Fibroblast of skin of back (primary cell): Measurements from ENCODE around the gene CLIC1.

Experiments
- DNase-seq: peaks from one replicate; pipeline ENCODE4 v3.0.0-alpha.2; 2013

Gene CLIC1

GRCh38 chr6:31768363-31769257, 32.3 kb upstream of the CLIC1 start:
- no peak for DNase-seq

- DNase-seq, result no peak
Measured at GRCh38 chr6:31767096-31767645, 30.8 kb upstream of the CLIC1 start.

GRCh38 chr6:31765910-31766794, 29.8 kb upstream of the CLIC1 start:
- DNase-seq, result peak; percentile 18

- no peak for DNase-seq
Measured at GRCh38 chr6:31765559-31765909, 29.2 kb upstream of the CLIC1 start.

GRCh38 chr6:31764198-31764597, 27.9 kb upstream of the CLIC1 start:
- DNase-seq, result no peak

- DNase-seq, result peak; percentile 85
Measured at GRCh38 chr6:31763619-31763940, 27.2 kb upstream of the CLIC1 start.

- DNase-seq, result no peak
Measured at GRCh38 chr6:31762878-31763618, 26.7 kb upstream of the CLIC1 start.

- DNase-seq, result no peak
Measured at GRCh38 chr6:31762356-31762755, 26.0 kb upstream of the CLIC1 start, which contains the start of gene SAPCD1. Gene SAPCD1, plus strand, starts transcription at chr6:31762656. Its CDS starts 399 bp downstream, at chr6:31763055.

GRCh38 chr6:31761343-31761742, 25.0 kb upstream of the CLIC1 start:
- no peak for DNase-seq

GRCh38 chr6:31760790-31761189, 24.5 kb upstream of the CLIC1 start:
- no peak for DNase-seq

- no peak for DNase-seq
Measured at GRCh38 chr6:31758281-31758680, 22.0 kb upstream of the CLIC1 start.

- DNase-seq, result peak; percentile 84
Measured at GRCh38 chr6:31752739-31753319, 16.5 kb upstream of the CLIC1 start.

GRCh38 chr6:31750411-31751022, 14.2 kb upstream of the CLIC1 start:
- DNase-seq, result no peak

- no peak for DNase-seq
Measured at GRCh38 chr6:31749301-31750036, 13.1 kb upstream of the CLIC1 start.

- no peak for DNase-seq
Measured at GRCh38 chr6:31744422-31744821, 8.1 kb upstream of the CLIC1 start.

GRCh38 chr6:31742894-31743293, 6.6 kb upstream of the CLIC1 start:
- no peak for DNase-seq

GRCh38 chr6:31741815-31742214, 5.5 kb upstream of the CLIC1 start:
- no peak for DNase-seq

- no peak for DNase-seq
Measured at GRCh38 chr6:31740397-31741223, 4.3 kb upstream of the CLIC1 start.

- DNase-seq, result peak; percentile 99
Measured at GRCh38 chr6:31739639-31740396, 3.5 kb upstream of the CLIC1 start, which contains the start of gene MSH5. Gene MSH5, plus strand, starts transcription at chr6:31740005. Its CDS starts 462 bp downstream, at chr6:31740467.
